ENCODE measurements around the gene VIM. TPM values are rescaled to one million over a fixed set of nuclear protein-coding genes. Genes with fewer than 3 reads are reported as not detected.

VIM gene
- total RNA-seq, 1 donor from 2014 or later = 375 TPM

- no peak for DNase-seq
- Histone ChIP-seq H3K36me3 (no peaks in the 10 kb centered on the region), H3K4me3 (no peak overlapping the region), H3K27me3 (ENCODE audit: low read depth) (no peaks in the 10 kb centered on the region), H3K27ac (replicated peaks) (no peak overlapping the region), H3K9me3 (replicated peaks) (no peaks in the 10 kb centered on the region), H3K4me1 (no peaks in the 10 kb centered on the region)
- no peak for TF ChIP-seq CTCF (IDR thresholded peaks at IDR 0.05; ENCODE audit: borderline replicate concordance)
- intact Hi-C loops (cut with micrococcal nuclease) = no loop called here
Measured at GRCh38 chr10:17185873-17186272, 42.2 kb upstream of the VIM start.

GRCh38 chr10:17188644-17189172 is 39.3 kb upstream of the VIM start:
- Histone ChIP-seq H3K9me3 (replicated peaks) (no peaks in the 10 kb centered on the region), H3K36me3 (no peaks in the 10 kb centered on the region), H3K4me1 (no peaks in the 10 kb centered on the region), H3K27me3 (ENCODE audit: low read depth) (no peaks in the 10 kb centered on the region), H3K4me3 (no peak overlapping the region), H3K27ac (replicated peaks) (no peak overlapping the region)
- no peak for TF ChIP-seq CTCF (IDR thresholded peaks at IDR 0.05; ENCODE audit: borderline replicate concordance)
- DNase-seq = no peak
- intact Hi-C loops (cut with micrococcal nuclease) = no loop called here

GRCh38 chr10:17190602-17191001 is 37.4 kb upstream of the VIM start:
- Histone ChIP-seq H3K27me3 (ENCODE audit: low read depth) (no peaks in the 10 kb centered on the region), H3K4me1 (no peaks in the 10 kb centered on the region), H3K9me3 (replicated peaks) (no peaks in the 10 kb centered on the region), H3K36me3 (no peaks in the 10 kb centered on the region), H3K27ac (replicated peaks) (no peak overlapping the region), H3K4me3 (no peak overlapping the region)
- no peak for DNase-seq
- TF ChIP-seq CTCF (IDR thresholded peaks at IDR 0.05; ENCODE audit: borderline replicate concordance) = no peak
- intact Hi-C loops (cut with micrococcal nuclease) = no loop called here

- peaks cover 12% of the 10 kb centered on the region for H3K4me1 ChIP-seq
- H3K36me3 ChIP-seq = no peaks in the 10 kb centered on the region
- H3K4me3 ChIP-seq = no peak overlapping the region
- TF ChIP-seq CTCF (IDR thresholded peaks at IDR 0.05; ENCODE audit: borderline replicate concordance) = no peak
- no peak overlapping the region for H3K27ac ChIP-seq (replicated peaks)
- intact Hi-C loops (cut with micrococcal nuclease) = no loop called here
- H3K9me3 ChIP-seq (replicated peaks) = no peaks in the 10 kb centered on the region
- DNase-seq = no peak
- no peaks in the 10 kb centered on the region for H3K27me3 ChIP-seq (ENCODE audit: low read depth)
Measured at GRCh38 chr10:17195083-17195482, 33.0 kb upstream of the VIM start.

GRCh38 chr10:17196045-17196444 is 32.0 kb upstream of the VIM start:
- DNase-seq = no peak
- intact Hi-C loops (cut with micrococcal nuclease) = no loop called here
- TF ChIP-seq CTCF (IDR thresholded peaks at IDR 0.05; ENCODE audit: borderline replicate concordance) = no peak
- H3K36me3 ChIP-seq = no peaks in the 10 kb centered on the region
- peaks cover 22% of the 10 kb centered on the region for H3K4me1 ChIP-seq
- H3K27ac ChIP-seq (replicated peaks) = no peak overlapping the region
- no peak overlapping the region for H3K4me3 ChIP-seq
- H3K27me3 ChIP-seq (ENCODE audit: low read depth) = no peaks in the 10 kb centered on the region
- H3K9me3 ChIP-seq (replicated peaks) = no peaks in the 10 kb centered on the region

Data from left ventricle myocardium inferior (tissue), 1 donor.